NCI-H748 (cell line): ENCODE results near the gene FHL1.

Source experiments
- DNase-seq: peaks from one replicate; lab custom pipeline; 2025; ENCODE audit not compliant: unreplicated experiment; lab: John Stamatoyannopoulos, UW

Gene FHL1

GRCh38 chrX:136185401-136186022 is 38.2 kb downstream of the FHL1 start:
- DNase-seq = no peak

GRCh38 chrX:136186023-136186413 is 38.7 kb downstream of the FHL1 start:
- DNase-seq = no peak

GRCh38 chrX:136189222-136189621 is 41.9 kb downstream of the FHL1 start:
- DNase-seq = no peak

GRCh38 chrX:136190038-136190713 is 42.8 kb downstream of the FHL1 start:
- DNase-seq = no peak

GRCh38 chrX:136191171-136191570 is 43.8 kb downstream of the FHL1 start:
- no peak for DNase-seq

GRCh38 chrX:136192135-136192534 is 44.8 kb downstream of the FHL1 start:
- DNase-seq = no peak

- no peak for DNase-seq
These were observed 45.6 kb downstream of the FHL1 start for GRCh38 chrX:136192839-136193414.

GRCh38 chrX:136193771-136194170 is 46.4 kb downstream of the FHL1 start:
- no peak for DNase-seq

GRCh38 chrX:136194536-136194935 is 47.2 kb downstream of the FHL1 start:
- no peak for DNase-seq

- no peak for DNase-seq
These were observed 47.9 kb downstream of the FHL1 start for GRCh38 chrX:136195247-136195646.

GRCh38 chrX:136196691-136197155 is 49.4 kb downstream of the FHL1 start:
- DNase-seq = no peak

GRCh38 chrX:136198010-136198409 is 50.7 kb downstream of the FHL1 start:
- DNase-seq = no peak

GRCh38 chrX:136198678-136199243 is 51.4 kb downstream of the FHL1 start:
- no peak for DNase-seq

GRCh38 chrX:136199365-136199764 is 52.0 kb downstream of the FHL1 start:
- DNase-seq = no peak

GRCh38 chrX:136200466-136200865 is 53.1 kb downstream of the FHL1 start:
- DNase-seq = no peak

GRCh38 chrX:136201601-136202000 is 54.3 kb downstream of the FHL1 start:
- DNase-seq = no peak

GRCh38 chrX:136202889-136203288 is 55.6 kb downstream of the FHL1 start:
- no peak for DNase-seq

GRCh38 chrX:136203438-136203837 is 56.1 kb downstream of the FHL1 start:
- DNase-seq = no peak

GRCh38 chrX:136203951-136204350 is 56.6 kb downstream of the FHL1 start:
- no peak for DNase-seq

GRCh38 chrX:136204571-136204970 is 57.2 kb downstream of the FHL1 start:
- peak; percentile 27 for DNase-seq

GRCh38 chrX:136205882-136206380 is 58.6 kb downstream of the FHL1 start:
- no peak for DNase-seq

- DNase-seq = no peak
These were observed 59.6 kb downstream of the FHL1 start for GRCh38 chrX:136206916-136207315.
